Hematopoietic multipotent progenitor cell (in vitro differentiated cells): ENCODE measurements around the gene HDAC2. TPM values are rescaled to one million over a fixed set of nuclear protein-coding genes. Genes with fewer than 3 reads are reported as not detected.
"Not testable (repeated sequence)": the region's sequence is repeated elsewhere in the genome, so short reads cannot be mapped to it uniquely, and the experiment has no call there.

Experiments
- DNase-seq, 3 donors: peaks; one replicate each; pipeline ENCODE4 v3.0.0-alpha.2; 2011 to 2015; ENCODE audit warnings: low read depth in 2 of 3, low spot score in 2 of 3
- total RNA-seq: library from RNA; depleted of rRNA; stranded (reverse); fragments of >200 nt; gene quantifications from one replicate; pipeline ENCODE4 v1.2.3, GENCODE V29; 2012

The HDAC2 gene
- 43.6 TPM for total RNA-seq

DNA sequence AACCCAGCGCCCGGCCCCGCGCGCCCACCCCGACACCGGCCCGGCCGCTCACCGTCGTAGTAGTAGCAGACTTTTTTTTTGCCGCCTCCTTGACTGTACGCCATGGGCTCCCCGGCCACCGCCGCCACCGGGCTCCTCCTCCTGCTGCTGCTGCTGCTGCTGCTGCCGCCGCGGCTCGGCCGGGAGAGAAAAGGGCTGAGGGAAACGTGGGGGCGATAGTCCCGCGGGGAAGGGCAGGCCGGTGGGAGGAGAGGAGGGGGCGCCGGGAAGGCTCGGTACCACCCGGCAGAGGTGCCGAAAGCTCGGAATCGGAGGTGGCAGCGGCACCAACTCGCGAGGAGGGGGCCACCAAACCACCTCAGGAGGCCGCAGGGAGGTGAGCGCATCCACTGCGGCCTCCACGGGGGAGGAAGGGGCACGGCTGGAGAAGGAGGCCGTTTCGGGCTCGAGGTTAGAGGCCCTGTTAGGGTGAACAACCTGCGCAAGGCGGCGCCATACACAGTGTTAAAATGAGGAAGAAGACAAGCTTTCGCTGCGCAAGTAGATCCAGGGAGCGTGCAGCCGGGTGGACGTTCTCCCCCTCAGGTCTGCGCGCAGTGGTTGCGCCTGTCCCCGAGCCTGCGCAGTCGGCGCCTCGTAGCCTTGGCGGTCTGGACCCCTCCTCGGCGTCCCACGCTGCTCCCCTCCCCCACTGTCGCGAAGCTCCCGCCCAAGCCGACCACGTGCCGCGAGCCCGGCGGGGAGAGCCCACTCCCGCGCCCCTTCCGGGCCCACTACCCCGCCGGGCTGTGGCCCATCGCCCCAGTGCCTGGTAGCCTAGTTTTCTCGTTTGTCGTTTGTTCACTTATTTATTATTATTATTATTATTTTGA, at the start of gene HDAC2:
TSS of gene HDAC2 (minus strand) at position 344 of the 872 bp plus-strand sequence. CDS start at position 104, 240 bp downstream.
- peak; percentile 84 to 92 (median 91) for DNase-seq

GRCh38 chr6:114020196-114020595, 49.2 kb upstream of the HDAC2 start:
- DNase-seq, result no peak

DNA sequence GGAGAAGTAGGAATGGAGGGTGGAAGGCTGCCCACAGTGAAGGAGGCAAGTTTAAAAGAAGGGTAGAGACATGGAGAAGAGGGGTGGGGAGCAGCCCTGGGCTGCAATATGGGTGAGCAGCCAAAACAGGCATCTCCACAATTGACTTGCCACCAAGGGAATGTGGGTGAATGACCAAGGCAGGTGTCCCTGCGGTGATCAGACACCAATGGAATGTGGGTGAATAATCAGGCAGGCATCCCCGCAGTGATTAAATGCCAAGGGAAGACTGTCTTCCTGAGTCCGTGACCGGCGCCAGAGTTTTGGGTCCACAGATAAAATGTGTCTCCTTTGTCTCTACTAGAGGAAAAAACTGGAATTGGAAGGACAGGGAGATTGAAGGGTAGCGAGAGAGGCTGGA, 46.2 kb upstream of the HDAC2 start:
- DNase-seq, result not testable (repeated sequence)

- not testable (repeated sequence) for DNase-seq
Observed at GRCh38 chr6:114014106-114014505, 43.2 kb upstream of the HDAC2 start.

DNA sequence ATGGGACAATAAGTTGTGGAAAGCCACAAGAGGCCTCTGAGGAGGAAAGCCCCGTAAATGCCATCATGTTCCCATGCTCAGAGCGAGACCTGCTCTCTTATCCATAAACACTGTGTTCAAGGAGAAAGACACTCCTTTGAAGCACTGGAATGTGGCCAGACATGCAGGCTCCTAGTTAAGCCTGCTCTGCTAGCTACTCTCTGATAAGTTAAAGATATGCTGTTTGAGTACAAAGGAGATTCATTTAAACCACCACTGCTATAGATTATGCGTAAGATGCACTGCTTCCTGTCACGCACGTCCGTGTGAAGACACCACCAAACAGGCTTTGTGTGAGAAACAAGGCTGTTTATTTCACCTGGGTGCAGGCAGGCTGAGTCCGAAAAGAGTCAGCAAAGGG, 40.5 kb upstream of the HDAC2 start:
- DNase-seq, result not testable (repeated sequence)

DNA sequence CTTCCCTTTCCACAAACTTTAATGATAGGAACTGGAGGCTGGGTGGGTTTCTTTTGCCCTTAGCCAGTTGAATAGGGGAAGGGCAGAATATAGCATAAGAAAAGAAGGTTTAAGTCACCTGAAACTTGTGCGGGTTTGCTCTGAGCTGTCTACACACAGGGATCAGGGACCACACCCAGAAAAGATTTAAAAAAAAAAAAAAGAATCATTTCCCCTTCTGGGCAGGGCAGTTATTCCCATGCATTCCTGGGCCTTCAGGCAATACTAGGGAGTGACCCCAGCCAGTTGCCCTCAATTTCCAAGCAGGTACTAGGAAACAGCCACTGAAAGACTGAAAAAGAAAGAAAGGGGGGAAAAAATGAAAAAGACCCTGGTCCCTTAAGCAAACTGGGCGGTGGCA, 39.6 kb upstream of the HDAC2 start:
- DNase-seq, result no peak

GRCh38 chr6:114009192-114009591, 38.2 kb upstream of the HDAC2 start:
- no peak for DNase-seq

DNA sequence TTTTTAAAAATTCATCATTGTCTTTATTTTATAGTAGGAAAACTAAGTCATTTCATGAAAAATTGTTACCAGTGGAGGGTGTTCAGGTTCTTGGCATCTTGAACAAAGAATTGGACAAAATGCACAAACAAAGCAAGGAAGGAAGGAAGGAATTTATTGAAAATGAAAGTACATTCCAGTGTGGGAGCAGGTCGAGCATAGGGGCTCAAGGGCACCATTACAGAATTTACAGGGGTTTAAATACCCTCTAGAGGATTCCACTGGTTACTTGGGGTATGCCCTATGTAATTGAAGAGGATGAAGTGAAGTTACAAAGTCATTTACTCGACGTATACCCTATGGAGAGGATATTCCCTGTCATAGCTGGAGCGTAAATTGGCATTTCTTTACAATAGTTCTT, 37.4 kb upstream of the HDAC2 start:
- no peak for DNase-seq

GRCh38 chr6:114007516-114007915, 36.6 kb upstream of the HDAC2 start:
- no peak for DNase-seq

DNA sequence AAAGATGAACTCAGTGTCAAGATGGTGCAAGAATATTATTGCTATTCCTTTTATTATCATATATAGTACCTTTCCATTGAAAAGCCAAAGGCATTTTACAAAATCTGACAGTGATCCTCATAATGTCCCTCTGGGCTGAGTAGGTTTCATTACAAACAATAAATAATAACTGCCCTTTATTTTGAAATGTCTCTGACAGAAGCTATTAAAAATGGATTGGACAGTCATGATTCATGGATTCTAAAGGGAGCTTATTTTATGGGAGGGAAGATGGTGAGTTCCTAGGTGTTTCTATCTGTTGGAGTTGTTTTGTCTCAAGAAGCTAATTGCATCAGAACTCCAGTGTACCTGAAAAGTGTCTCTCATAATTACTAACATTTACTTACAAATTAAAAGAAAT, 30.4 kb upstream of the HDAC2 start:
- no peak for DNase-seq

GRCh38 chr6:114000069-114000468, 29.1 kb upstream of the HDAC2 start:
- no peak for DNase-seq

- no peak for DNase-seq
Observed at GRCh38 chr6:113999284-113999683, 28.3 kb upstream of the HDAC2 start.

DNA sequence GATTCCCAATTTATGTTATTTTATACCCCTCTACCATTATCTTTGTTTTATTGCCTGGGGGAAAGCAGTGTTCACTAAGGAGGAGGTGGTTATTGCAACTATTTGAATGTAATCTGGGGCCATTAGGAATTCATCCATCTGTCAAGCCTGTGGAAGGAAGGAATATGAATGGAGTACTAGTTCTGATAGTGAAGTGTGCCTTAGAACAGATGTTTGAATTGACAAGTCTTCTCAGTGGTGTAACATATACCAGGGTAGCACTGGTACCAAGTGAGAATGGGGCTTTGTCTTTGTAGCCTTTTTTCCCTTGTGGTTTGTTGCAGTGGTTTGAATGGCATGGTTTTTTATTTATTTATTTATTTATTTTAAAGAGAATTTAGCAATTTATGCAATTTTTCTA, 27.9 kb upstream of the HDAC2 start:
- no peak for DNase-seq

DNA sequence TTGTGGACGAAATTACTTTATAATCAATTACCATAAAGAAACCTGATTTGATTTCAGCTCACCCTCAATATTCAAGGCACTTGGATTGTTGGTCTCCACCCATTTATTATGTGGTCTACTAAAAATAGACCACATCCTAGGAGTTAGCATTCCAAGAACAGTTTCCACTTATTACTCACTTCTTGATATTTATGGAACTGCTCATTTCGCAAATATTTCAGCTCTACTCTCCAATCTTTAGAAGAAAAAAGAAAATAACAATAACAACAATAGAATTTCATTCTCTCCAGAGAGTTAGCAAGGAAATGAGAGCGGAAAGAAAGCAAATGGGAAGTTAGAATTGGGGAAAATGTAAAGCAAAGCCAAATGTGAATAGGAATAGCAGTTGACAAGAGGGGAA, 26.2 kb upstream of the HDAC2 start:
- DNase-seq, result no peak

DNA sequence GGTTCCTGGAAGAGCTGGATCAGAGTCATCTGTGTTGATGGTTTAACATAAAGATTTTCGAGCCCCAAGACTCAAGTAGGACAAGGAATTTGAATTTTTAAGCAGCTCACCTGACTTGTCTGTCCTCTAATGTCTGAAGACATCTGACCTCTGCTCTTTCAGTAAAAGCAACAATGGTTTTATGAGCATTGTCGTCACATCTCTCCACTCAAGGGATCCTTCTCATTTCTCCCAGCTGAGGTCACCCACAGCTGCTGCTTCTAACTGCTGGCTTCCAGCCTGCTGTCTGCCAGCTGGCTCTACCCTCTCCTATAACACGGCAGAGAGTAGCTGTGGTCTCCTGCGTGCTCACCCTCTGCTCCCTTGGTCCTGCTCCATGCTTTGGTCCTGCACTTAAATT, 24.7 kb upstream of the HDAC2 start:
- DNase-seq, result no peak

GRCh38 chr6:113994934-113995342, 24.0 kb upstream of the HDAC2 start:
- DNase-seq, result peak in 2 of 3 donors; percentile 33 to 56

GRCh38 chr6:113989675-113990074, 18.7 kb upstream of the HDAC2 start:
- no peak for DNase-seq

DNA sequence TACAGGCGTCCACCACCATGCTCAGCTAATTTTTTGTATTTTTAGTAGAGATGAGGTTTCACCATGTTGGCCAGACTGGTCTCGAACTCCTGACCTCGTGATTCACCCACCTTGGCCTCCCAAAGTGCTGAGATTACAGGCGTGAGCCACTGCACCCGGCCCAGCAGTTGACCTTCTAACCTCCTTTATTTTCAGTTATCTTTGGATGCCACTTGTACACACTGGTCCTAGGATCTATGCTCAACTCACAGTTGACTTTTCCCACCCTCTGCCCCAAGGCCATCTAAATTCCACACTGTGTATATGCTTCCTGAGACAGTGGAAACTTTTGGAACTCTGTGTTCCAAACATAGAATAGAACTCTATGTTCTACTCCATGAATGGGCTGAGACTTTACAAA, 11.7 kb upstream of the HDAC2 start:
- DNase-seq, result not testable (repeated sequence)

GRCh38 chr6:113982055-113982550, 11.2 kb upstream of the HDAC2 start:
- DNase-seq, result no peak

DNA sequence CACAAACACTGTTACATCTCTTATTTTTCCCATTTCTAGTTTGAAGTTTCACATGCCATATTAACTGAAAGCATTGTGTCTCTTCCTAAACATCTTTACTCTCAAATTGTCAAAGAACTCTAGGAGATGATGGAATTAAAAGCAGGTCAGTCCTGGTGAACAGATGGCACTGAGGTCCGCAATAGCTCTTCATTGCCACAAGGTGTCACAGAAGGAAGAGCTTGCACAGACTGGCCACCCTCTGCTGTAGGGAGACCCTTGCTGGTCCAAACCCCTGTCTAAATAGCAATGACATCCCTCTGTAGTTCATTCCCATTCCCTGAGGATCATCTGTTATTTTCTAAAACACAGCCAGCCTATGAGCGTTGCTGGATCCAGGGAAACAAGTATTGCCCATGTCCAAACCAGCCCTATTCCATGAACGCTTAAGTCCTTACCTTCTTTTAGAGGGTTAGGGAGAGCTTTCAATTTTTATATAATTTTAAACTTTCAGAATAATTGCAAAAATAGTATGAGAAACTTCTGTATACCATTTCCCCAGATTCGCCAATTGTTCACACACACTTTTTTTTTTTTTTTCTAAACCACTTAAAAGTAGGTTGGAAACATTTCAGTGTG, 10.1 kb upstream of the HDAC2 start:
- DNase-seq, result peak in 2 of 3 donors; percentile 9 to 28

GRCh38 chr6:113979937-113980336, 9.0 kb upstream of the HDAC2 start:
- peak in 1 of 3 donors; percentile 23 for DNase-seq
